Panc1 (cell line): Measurements from ENCODE around the gene OGDH.

ENCODE experiments used
- CTCF ChIP-seq: fragments of 450-650 bp; IDR thresholded peaks from 2 replicates; pipeline ENCODE4 v1.5.1; 2017; ENCODE audit warnings: mild to moderate bottlenecking
- POLR2AphosphoS5 ChIP-seq: IDR thresholded peaks from 2 replicates; pipeline ENCODE4 v1.6.1; 2012; ENCODE audit warnings: mild to moderate bottlenecking, low read depth, low read length, moderate library complexity
- REST ChIP-seq, 2 experiments: IDR thresholded peaks; 2 replicates each; pipeline ENCODE4 v1.6.1; 2011 to 2012; ENCODE audit warnings: low read depth in 2 of 2, control low read depth in 1 of 2, low read length in 1 of 2, mild to moderate bottlenecking in 1 of 2, moderate library complexity in 1 of 2; ENCODE audit not compliant: insufficient read depth in 1 of 2
- SIN3A ChIP-seq: IDR thresholded peaks from 2 replicates; pipeline ENCODE4 v1.6.1; 2012; ENCODE audit warnings: low read depth, mild to moderate bottlenecking, low read length, moderate library complexity, borderline replicate concordance; ENCODE audit not compliant: insufficient read depth

- TF ChIP-seq CTCF (no peak), POLR2AphosphoS5 (peak; percentile 77; the same call in 1 of the 2 replicates), REST (IDR thresholded peaks at IDR 0.05; ENCODE audit: insufficient read depth in 1 of 2, low read depth in 2 of 2, low read length in 1 of 2) (no peak), SIN3A (no peak)
Measured at GRCh38 chr7:44748045-44748947, 141.9 kb downstream of the OGDH start, which contains the start of gene ZMIZ2.
